Trophoblast cell (in vitro differentiated cells and primary cell): Measurements from ENCODE around the gene CELF4.

ENCODE experiments used
- DNase-seq, 2 donors: peaks; one replicate each; pipeline ENCODE4 v3.0.0-alpha.2; 2016
- H2AFZ ChIP-seq: 2 replicates; pipeline ENCODE4 v1.6.1; 2013; ENCODE audit warnings: low read length, moderate library complexity, mild to moderate bottlenecking; ENCODE audit not compliant: insufficient read depth, poor library complexity
- H2AK5ac ChIP-seq: 2 replicates; pipeline ENCODE4 v1.6.1; 2013; ENCODE audit warnings: mild to moderate bottlenecking, low read length
- H2BK120ac ChIP-seq: 2 replicates; pipeline ENCODE4 v1.6.1; 2013; ENCODE audit warnings: low read length, mild to moderate bottlenecking, moderate library complexity; ENCODE audit not compliant: insufficient read depth, poor library complexity
- H2BK12ac ChIP-seq: 2 replicates; pipeline ENCODE4 v1.6.1; 2013; ENCODE audit warnings: mild to moderate bottlenecking, low read length, moderate library complexity
- H2BK5ac ChIP-seq: 2 replicates; pipeline ENCODE4 v1.6.1; 2013; ENCODE audit warnings: low read length, low read depth, moderate library complexity, mild to moderate bottlenecking; ENCODE audit not compliant: poor library complexity
- H3K14ac ChIP-seq: 2 replicates; pipeline ENCODE4 v1.6.1; 2013; ENCODE audit warnings: mild to moderate bottlenecking, low read length
- H3K18ac ChIP-seq: 2 replicates; pipeline ENCODE4 v1.6.1; 2013; ENCODE audit warnings: mild to moderate bottlenecking, low read length
- H3K23ac ChIP-seq: 2 replicates; pipeline ENCODE4 v1.6.1; 2013; ENCODE audit warnings: low read length
- H3K27ac ChIP-seq: 2 replicates; pipeline ENCODE4 v1.5.1; 2013; ENCODE audit warnings: low read depth, mild to moderate bottlenecking, inconsistent platforms, low read length, moderate library complexity
- H3K27me3 ChIP-seq: 2 replicates; pipeline ENCODE4 v1.6.1; 2013; ENCODE audit warnings: inconsistent platforms, mild to moderate bottlenecking, low read length, moderate library complexity; ENCODE audit not compliant: insufficient read depth
- H3K36me3 ChIP-seq, 2 experiments: 1 replicate in 1 of 2; 2 replicates in 1 of 2; pipeline ENCODE4 v1.6.1; 2013; ENCODE audit warnings: low read length in 2 of 2, mild to moderate bottlenecking in 2 of 2, moderate library complexity in 1 of 2; ENCODE audit not compliant: insufficient read depth in 2 of 2, control insufficient read depth in 1 of 2
- H3K4ac ChIP-seq: 2 replicates; pipeline ENCODE4 v1.6.1; 2013; ENCODE audit warnings: low read depth, mild to moderate bottlenecking, low read length, moderate library complexity
- H3K4me1 ChIP-seq, 2 experiments: 1 replicate in 1 of 2; 2 replicates in 1 of 2; pipeline ENCODE4 v1.6.1; 2013; ENCODE audit warnings: low read length in 2 of 2, mild to moderate bottlenecking in 2 of 2, moderate library complexity in 1 of 2; ENCODE audit not compliant: insufficient read depth in 2 of 2, control insufficient read depth in 1 of 2
- H3K4me2 ChIP-seq: 2 replicates; pipeline ENCODE4 v1.6.1; 2013; ENCODE audit warnings: inconsistent platforms, mild to moderate bottlenecking, low read length, moderate library complexity
- H3K4me3 ChIP-seq: 2 replicates; pipeline ENCODE4 v1.5.1; 2013; ENCODE audit warnings: mild to moderate bottlenecking, low read depth, low read length, inconsistent platforms
- H3K79me1 ChIP-seq: one replicate; pipeline ENCODE4 v1.6.1; 2013; ENCODE audit warnings: low read length
- H3K79me2 ChIP-seq: 2 replicates; pipeline ENCODE4 v1.6.1; 2013; ENCODE audit warnings: low read length, mild to moderate bottlenecking; ENCODE audit not compliant: control insufficient read depth, insufficient read depth, poor library complexity
- H3K9ac ChIP-seq: 2 replicates; pipeline ENCODE4 v1.6.1; 2013; ENCODE audit warnings: mild to moderate bottlenecking, low read length
- H3K9me3 ChIP-seq: 2 replicates; pipeline ENCODE4 v1.6.1; 2013; ENCODE audit warnings: low read depth, mild to moderate bottlenecking, control low read depth, inconsistent platforms, low read length; ENCODE audit not compliant: insufficient read depth
- H4K12ac ChIP-seq: 2 replicates; pipeline ENCODE4 v1.6.1; 2013; ENCODE audit warnings: low read depth, mild to moderate bottlenecking, low read length, moderate library complexity
- H4K8ac ChIP-seq: 2 replicates; pipeline ENCODE4 v1.6.1; 2013; ENCODE audit warnings: low read depth, mild to moderate bottlenecking, low read length, moderate library complexity
- H4K91ac ChIP-seq: one replicate; pipeline ENCODE4 v1.6.1; 2013; ENCODE audit warnings: low read depth, mild to moderate bottlenecking, low read length, moderate library complexity
- WGBS: extraction: QIAGEN DNeasy Blood & Tissue Kit; methylation state at CpG from one replicate; pipeline ENCODE4 v1.1.7; 2013; ENCODE audit warnings: missing lambda C conversion rate; ENCODE audit not compliant: insufficient read length, insufficient coverage; ENCODE audit errors: extremely low coverage; 5-methylcytosine and 5-hydroxymethylcytosine counted together

The CELF4 gene

DNA sequence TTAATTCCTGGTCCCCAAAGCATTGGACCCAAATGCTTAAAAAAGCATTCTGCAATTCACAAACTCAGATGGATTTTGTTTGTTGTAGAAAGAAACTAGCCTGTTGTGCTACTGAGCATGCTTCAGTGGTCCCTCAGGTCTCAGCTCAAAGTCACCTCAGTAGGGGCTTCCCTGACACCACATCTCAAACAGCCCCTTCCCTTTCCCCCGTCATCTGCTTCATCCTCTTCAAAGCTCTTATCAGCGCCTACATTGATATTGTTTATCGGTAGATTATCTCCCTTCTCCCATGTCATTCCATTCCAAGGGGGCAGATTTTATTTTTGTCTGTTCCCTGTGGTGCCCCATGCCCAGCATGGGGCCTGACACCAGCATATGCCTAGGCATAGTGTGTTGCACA, 172.9 kb downstream of the CELF4 start:
- no peak overlapping the region for H3K4ac ChIP-seq
- H3K23ac ChIP-seq = no peak overlapping the region
- no peak overlapping the region for H2AK5ac ChIP-seq
- no peak overlapping the region for H4K8ac ChIP-seq
- H3K9ac ChIP-seq = no peak overlapping the region
- H3K4me2 ChIP-seq = no peak overlapping the region
- no peak for DNase-seq
- H3K79me2 ChIP-seq = no peaks in the 10 kb centered on the region
- H3K9me3 ChIP-seq = peaks cover 20% of the 10 kb centered on the region
- no peak overlapping the region for H4K12ac ChIP-seq
- no peaks in the 10 kb centered on the region for H3K36me3 ChIP-seq
- no peak overlapping the region for H3K27ac ChIP-seq
- no peak overlapping the region for H3K14ac ChIP-seq
- H3K27me3 ChIP-seq = peaks cover 15% of the 10 kb centered on the region
- no peak overlapping the region for H2AFZ ChIP-seq
- no CpG with 5 or more reads among the region's 3 CpGs for WGBS
- H3K4me3 ChIP-seq = no peak overlapping the region
- no peak overlapping the region for H2BK5ac ChIP-seq
- H4K91ac ChIP-seq = no peak overlapping the region
- no peak overlapping the region for H3K18ac ChIP-seq
- no peak overlapping the region for H2BK120ac ChIP-seq
- H2BK12ac ChIP-seq = no peak overlapping the region
- H3K79me1 ChIP-seq = no peaks in the 10 kb centered on the region
- H3K4me1 ChIP-seq = peaks cover 0 to 7% of the 10 kb centered on the region in 2 experiments

DNA sequence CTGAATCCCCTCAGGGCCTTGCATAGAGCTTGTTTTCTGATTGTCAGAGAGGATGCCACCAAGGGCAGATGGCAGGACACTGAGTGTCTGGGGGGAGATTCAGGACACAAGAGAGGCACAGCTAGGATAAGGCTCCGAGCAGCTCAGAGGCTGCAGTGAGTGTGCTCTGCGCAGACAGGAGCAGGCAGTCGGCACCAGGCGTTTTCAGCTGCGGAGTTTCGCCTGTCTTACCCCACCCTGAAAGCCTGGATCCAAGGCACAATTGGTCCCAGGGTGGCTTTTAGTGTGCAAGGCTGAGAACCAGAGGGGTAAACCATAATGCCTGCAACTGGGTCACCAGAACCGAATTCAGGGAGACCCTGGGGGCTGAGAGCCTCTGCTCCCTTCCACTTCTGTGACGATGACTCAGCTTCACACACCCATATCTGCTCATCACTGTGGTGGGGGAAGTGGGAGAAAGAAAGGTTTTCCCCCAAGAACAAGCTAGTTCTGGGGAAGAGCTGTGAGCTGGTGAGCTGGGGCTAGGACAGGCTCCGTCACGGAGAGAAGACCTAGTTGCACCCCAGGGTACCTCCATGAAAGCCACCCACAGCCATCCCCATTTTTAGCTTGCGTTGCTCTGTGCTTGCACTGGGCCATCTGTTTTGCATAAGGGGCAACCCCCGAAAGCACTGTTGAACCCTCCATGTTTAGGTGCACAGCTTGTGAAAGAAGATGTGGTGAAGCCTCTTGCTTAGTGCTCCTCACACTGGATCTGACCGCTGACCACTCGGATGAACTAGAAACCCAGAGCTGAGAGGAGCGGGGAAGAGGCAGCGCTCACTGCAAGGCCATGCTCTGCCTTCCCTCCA, 173.7 kb downstream of the CELF4 start:
- Histone ChIP-seq H3K14ac (no peak overlapping the region), H3K9me3 (peaks cover 20% of the 10 kb centered on the region), H4K91ac (no peak overlapping the region), H3K4me1 (peaks cover 0 to 7% of the 10 kb centered on the region in 2 experiments), H4K8ac (no peak overlapping the region), H3K36me3 (no peaks in the 10 kb centered on the region), H2BK5ac (no peak overlapping the region), H3K23ac (no peak overlapping the region), H2BK120ac (no peak overlapping the region), H3K4me2 (no peak overlapping the region), H3K4me3 (no peak overlapping the region), H2BK12ac (no peak overlapping the region), H2AFZ (no peak overlapping the region), H3K4ac (no peak overlapping the region), H3K27ac (no peak overlapping the region), H3K18ac (no peak overlapping the region), H3K9ac (no peak overlapping the region), H4K12ac (no peak overlapping the region), H3K79me2 (no peaks in the 10 kb centered on the region), H2AK5ac (no peak overlapping the region), H3K79me1 (no peaks in the 10 kb centered on the region), H3K27me3 (peaks cover 15% of the 10 kb centered on the region)
- DNase-seq = no peak
- WGBS = no CpG with 5 or more reads among the region's 16 CpGs

DNA sequence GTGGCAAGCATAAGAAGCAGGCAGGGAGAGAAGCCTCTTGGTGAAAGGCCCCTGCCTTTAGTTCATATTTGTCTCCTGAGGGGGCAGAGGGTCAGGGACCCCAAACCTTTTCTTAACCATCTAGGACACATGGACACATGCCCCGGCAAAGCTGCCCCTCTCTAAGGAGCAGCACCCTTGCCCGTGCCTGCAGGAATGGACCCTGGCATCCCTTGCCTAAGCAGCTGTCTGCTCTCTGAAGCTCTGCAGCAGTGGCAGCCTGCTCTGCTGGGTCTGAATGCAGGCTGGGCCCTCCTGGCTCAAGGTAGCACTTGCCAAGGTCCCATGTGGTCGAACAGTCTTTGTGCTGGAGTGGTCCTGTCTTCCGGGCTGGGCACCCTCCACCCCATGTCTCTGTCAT, 174.4 kb downstream of the CELF4 start:
- Histone ChIP-seq H3K79me1 (no peaks in the 10 kb centered on the region), H4K91ac (no peak overlapping the region), H2AK5ac (no peak overlapping the region), H3K79me2 (no peaks in the 10 kb centered on the region), H3K14ac (no peak overlapping the region), H3K9me3 (peaks cover 20% of the 10 kb centered on the region), H3K4me2 (no peak overlapping the region), H2BK5ac (no peak overlapping the region), H2BK120ac (no peak overlapping the region), H3K4me1 (peaks cover 0 to 7% of the 10 kb centered on the region in 2 experiments), H2BK12ac (no peak overlapping the region), H3K23ac (no peak overlapping the region), H3K27ac (no peak overlapping the region), H3K18ac (no peak overlapping the region), H4K8ac (no peak overlapping the region), H3K4me3 (no peak overlapping the region), H3K9ac (no peak overlapping the region), H3K4ac (no peak overlapping the region), H2AFZ (no peak overlapping the region), H3K36me3 (no peaks in the 10 kb centered on the region), H3K27me3 (peaks cover 15% of the 10 kb centered on the region), H4K12ac (no peak overlapping the region)
- DNase-seq = no peak
- no CpG with 5 or more reads among the region's 4 CpGs for WGBS

- no peak overlapping the region for H3K4ac ChIP-seq
- H4K91ac ChIP-seq = no peak overlapping the region
- H2AFZ ChIP-seq = no peak overlapping the region
- H3K9ac ChIP-seq = no peak overlapping the region
- no CpG with 5 or more reads among the region's 11 CpGs for WGBS
- H2AK5ac ChIP-seq = no peak overlapping the region
- no peak overlapping the region for H4K12ac ChIP-seq
- H2BK5ac ChIP-seq = no peak overlapping the region
- H3K23ac ChIP-seq = no peak overlapping the region
- no peak overlapping the region for H2BK120ac ChIP-seq
- H3K4me1 ChIP-seq = peaks cover 0 to 7% of the 10 kb centered on the region in 2 experiments
- DNase-seq = no peak
- peaks cover 15% of the 10 kb centered on the region for H3K27me3 ChIP-seq
- peaks cover 20% of the 10 kb centered on the region for H3K9me3 ChIP-seq
- H3K79me2 ChIP-seq = no peaks in the 10 kb centered on the region
- H3K18ac ChIP-seq = no peak overlapping the region
- H4K8ac ChIP-seq = no peak overlapping the region
- H3K27ac ChIP-seq = no peak overlapping the region
- no peak overlapping the region for H3K14ac ChIP-seq
- H2BK12ac ChIP-seq = no peak overlapping the region
- H3K4me2 ChIP-seq = no peak overlapping the region
- no peak overlapping the region for H3K4me3 ChIP-seq
- H3K36me3 ChIP-seq = no peaks in the 10 kb centered on the region
- H3K79me1 ChIP-seq = no peaks in the 10 kb centered on the region
Measured at GRCh38 chr18:37390687-37391086, 174.9 kb downstream of the CELF4 start.
